H1 (cell line): Measurements from ENCODE around the gene ICA1. TPM values are rescaled to one million over a fixed set of nuclear protein-coding genes. Genes with fewer than 3 reads are reported as not detected.

Source experiments
- polyA plus RNA-seq, 7 experiments: library from polyadenylated mRNA; depleted of rRNA in 3 of 7; stranded (reverse) in 5 of 7; unstranded in 2 of 7; fragments of >200 nt in 5 of 7; fragments of 200-250 nt in 2 of 7; gene quantifications; 1 replicate in 5 of 7; 2 replicates in 1 of 7; 4 replicates in 1 of 7; pipeline versions ENCODE4 v1.2.1 to v1.2.3, GENCODE V29; 2011 to 2013; ENCODE audit warnings: missing spikeins in 2 of 7, mixed read lengths in 2 of 7
- total RNA-seq: library from RNA; stranded (reverse); fragmentation: NEBNext Ultra II Directional; extraction: Animal tissue kit (Norgen Biotek cat#: 25700); gene quantifications from 2 replicates; pipeline ENCODE4 v1.2.1, GENCODE V29; 2021
- TF ChIP-seq, protein P1 (sequence below), 3 experiments: IDR thresholded peaks; 1 replicate in 2 of 3; 2 replicates in 1 of 3; pipeline versions ENCODE4 v1.5.1 to v1.6.1; 2011; ENCODE audit warnings: low read length in 3 of 3, mild to moderate bottlenecking in 3 of 3, inconsistent platforms in 2 of 3, low read depth in 1 of 3, moderate library complexity in 1 of 3; ENCODE audit not compliant: insufficient read depth in 1 of 3; ENCODE audit errors: control extremely low read depth in 1 of 3

ICA1 gene
- total and polyA plus RNA-seq, 2 of the 8 experiments (the other 6 are each of a cell fraction or from before 2014, with no cell fraction given), result 14.9 to 37.1 TPM

DNA sequence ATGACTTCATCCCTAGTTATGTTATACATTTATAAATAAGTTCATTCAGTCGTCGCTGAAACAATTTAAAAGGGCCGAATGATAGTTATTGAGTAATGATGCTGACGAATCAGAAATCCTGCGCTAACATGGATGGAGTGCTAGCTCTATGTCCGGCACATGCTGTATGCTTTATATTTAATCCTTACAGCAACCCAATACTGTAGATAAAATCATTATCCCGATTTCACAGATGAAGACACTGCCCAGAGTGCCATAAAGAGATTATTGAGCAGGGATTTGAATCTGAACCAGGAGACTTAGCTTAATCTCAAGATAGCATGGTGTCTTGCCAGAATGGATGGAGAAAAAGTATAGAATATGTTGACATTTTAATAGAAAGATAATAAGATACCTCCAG lies 1.1 kb upstream of the ICA1 start (continued):
- TF ChIP-seq, protein P1, sequence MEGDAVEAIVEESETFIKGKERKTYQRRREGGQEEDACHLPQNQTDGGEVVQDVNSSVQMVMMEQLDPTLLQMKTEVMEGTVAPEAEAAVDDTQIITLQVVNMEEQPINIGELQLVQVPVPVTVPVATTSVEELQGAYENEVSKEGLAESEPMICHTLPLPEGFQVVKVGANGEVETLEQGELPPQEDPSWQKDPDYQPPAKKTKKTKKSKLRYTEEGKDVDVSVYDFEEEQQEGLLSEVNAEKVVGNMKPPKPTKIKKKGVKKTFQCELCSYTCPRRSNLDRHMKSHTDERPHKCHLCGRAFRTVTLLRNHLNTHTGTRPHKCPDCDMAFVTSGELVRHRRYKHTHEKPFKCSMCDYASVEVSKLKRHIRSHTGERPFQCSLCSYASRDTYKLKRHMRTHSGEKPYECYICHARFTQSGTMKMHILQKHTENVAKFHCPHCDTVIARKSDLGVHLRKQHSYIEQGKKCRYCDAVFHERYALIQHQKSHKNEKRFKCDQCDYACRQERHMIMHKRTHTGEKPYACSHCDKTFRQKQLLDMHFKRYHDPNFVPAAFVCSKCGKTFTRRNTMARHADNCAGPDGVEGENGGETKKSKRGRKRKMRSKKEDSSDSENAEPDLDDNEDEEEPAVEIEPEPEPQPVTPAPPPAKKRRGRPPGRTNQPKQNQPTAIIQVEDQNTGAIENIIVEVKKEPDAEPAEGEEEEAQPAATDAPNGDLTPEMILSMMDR (IDR thresholded peaks at IDR 0.05; ENCODE audit: control extremely low read depth in 1 of 3, insufficient read depth in 1 of 3, low read depth in 1 of 3, low read length in 3 of 3), result no peak
